Thoracic aorta (tissue), 2 donors: Measurements from ENCODE around the gene TRIP13. TPM values are rescaled to one million over a fixed set of nuclear protein-coding genes. Genes with fewer than 3 reads are reported as not detected.

Source experiments
- ATAC-seq: fragments of 150-250 bp; one replicate; pipeline ENCODE4 v1.8.0; 2017; ENCODE audit warnings: low read depth; ENCODE audit not compliant: insufficient number of reproducible peaks, low FRiP score
- DNase-seq: peaks from one replicate; pipeline ENCODE4 v3.0.0-alpha.2; 2020; ENCODE audit warnings: low spot score
- H3K27ac ChIP-seq, 2 donors: fragments of 200-600 bp; sonication (generic); 1 replicate in 1 of 2; 2 replicates in 1 of 2; pipeline ENCODE4 v1.5.1; 2016; ENCODE audit warnings: mild to moderate bottlenecking in 2 of 2, moderate library complexity in 2 of 2
- H3K27me3 ChIP-seq: fragments of 200-600 bp; sonication (generic); replicated peaks from 2 replicates; pipeline ENCODE4 v1.6.0; 2016; ENCODE audit warnings: mild to moderate bottlenecking; ENCODE audit not compliant: insufficient read depth
- H3K36me3 ChIP-seq: fragments of 200-600 bp; sonication (generic); one replicate; pipeline ENCODE4 v1.5.1; 2016
- H3K4me1 ChIP-seq, 2 donors: fragments of 200-600 bp; sonication (generic); 1 replicate in 1 of 2; 2 replicates in 1 of 2; pipeline versions ENCODE4 v1.5.1 to v1.6.0; 2016; ENCODE audit warnings: low read depth in 2 of 2, mild to moderate bottlenecking in 1 of 2; ENCODE audit not compliant: control insufficient read depth in 1 of 2
- H3K4me3 ChIP-seq: fragments of 200-600 bp; sonication (generic); 2 replicates; pipeline ENCODE4 v1.5.1; 2016; ENCODE audit warnings: mild to moderate bottlenecking
- H3K9me3 ChIP-seq: fragments of 200-600 bp; sonication (generic); 2 replicates; pipeline ENCODE4 v1.5.1; 2016
- CTCF ChIP-seq: fragments of 200-600 bp; sonication (generic); IDR thresholded peaks from one replicate; pipeline ENCODE4 v1.5.1; 2019; ENCODE audit warnings: antibody characterized with exemption
- total RNA-seq, 2 donors: library from RNA; depleted of rRNA; stranded (reverse); fragments of >200 nt; gene quantifications; one replicate each; pipeline versions ENCODE4 v1.1.0 to v1.2.3, GENCODE V29; 2016

The TRIP13 gene
- total RNA-seq, 2 donors from 2014 or later, result 1.6 TPM; not detected in 1

GRCh38 chr5:886036-886435, 6.6 kb upstream of the TRIP13 start:
- no peaks in the 10 kb centered on the region for H3K27me3 ChIP-seq
- no peak for ATAC-seq
- H3K36me3 ChIP-seq, result peaks cover 54% of the 10 kb centered on the region
- DNase-seq, result no peak
- no peak for TF ChIP-seq CTCF
- H3K4me3 ChIP-seq, result no peak overlapping the region
- peaks cover 0 to 5% of the 10 kb centered on the region in 2 donors for H3K4me1 ChIP-seq
- no peak overlapping the region for H3K27ac ChIP-seq
- no peaks in the 10 kb centered on the region for H3K9me3 ChIP-seq

GRCh38 chr5:886716-887325, 5.9 kb upstream of the TRIP13 start:
- H3K4me3 ChIP-seq, result no peak overlapping the region
- no peaks in the 10 kb centered on the region for H3K9me3 ChIP-seq
- H3K36me3 ChIP-seq, result peaks cover 47% of the 10 kb centered on the region
- DNase-seq (no peak), ATAC-seq (no peak)
- H3K27ac ChIP-seq, result no peak overlapping the region
- no peak for TF ChIP-seq CTCF
- no peaks in the 10 kb centered on the region for H3K27me3 ChIP-seq
- H3K4me1 ChIP-seq, result peaks cover 7 to 13% of the 10 kb centered on the region in 2 donors

- Histone ChIP-seq H3K4me1 (peaks cover 8 to 17% of the 10 kb centered on the region in 2 donors), H3K27ac (no peak overlapping the region), H3K27me3 (no peaks in the 10 kb centered on the region), H3K4me3 (no peak overlapping the region), H3K9me3 (no peaks in the 10 kb centered on the region), H3K36me3 (peaks cover 45% of the 10 kb centered on the region)
- no peak for DNase-seq
- ATAC-seq, result no peak
- TF ChIP-seq CTCF, result no peak
Measured at GRCh38 chr5:887947-888637, 4.6 kb upstream of the TRIP13 start.

- DNase-seq (no peak), ATAC-seq (no peak)
- Histone ChIP-seq H3K4me3 (no peak overlapping the region), H3K9me3 (no peaks in the 10 kb centered on the region), H3K36me3 (peaks cover 40% of the 10 kb centered on the region), H3K27ac (no peak overlapping the region), H3K27me3 (no peaks in the 10 kb centered on the region), H3K4me1 (peaks cover 11 to 23% of the 10 kb centered on the region in 2 donors)
- TF ChIP-seq CTCF, result no peak
Measured at GRCh38 chr5:888638-889035, 4.0 kb upstream of the TRIP13 start.

GRCh38 chr5:889075-889710, 3.5 kb upstream of the TRIP13 start:
- no peak for DNase-seq
- H3K4me3 ChIP-seq, result no peak overlapping the region
- H3K9me3 ChIP-seq, result no peaks in the 10 kb centered on the region
- no peak for TF ChIP-seq CTCF
- no peak overlapping the region for H3K27ac ChIP-seq
- no peaks in the 10 kb centered on the region for H3K27me3 ChIP-seq
- ATAC-seq, result no peak
- peaks cover 11 to 23% of the 10 kb centered on the region in 2 donors for H3K4me1 ChIP-seq
- peaks cover 34% of the 10 kb centered on the region for H3K36me3 ChIP-seq
